ENCODE data around the gene PRDM2.

PRDM2 gene

GRCh38 chr1:13760921-13761320 is 60.9 kb downstream of the PRDM2 start:
- in situ Hi-C loops (cut with HindIII; ENCODE audit: low sequenced_read_pairs) = no loop called here
- H3K4me3 ChIP-seq (ENCODE audit: low read depth, low read length) = no peak overlapping the region
- TF ChIP-seq CTCF (IDR thresholded peaks at IDR 0.05; ENCODE audit: low read depth, low read length, missing control alignments) = no peak
- no peak for DNase-seq (ENCODE audit: low read depth)

- H3K4me3 ChIP-seq (ENCODE audit: low read depth, low read length) = no peak overlapping the region
- no peak for TF ChIP-seq CTCF (IDR thresholded peaks at IDR 0.05; ENCODE audit: low read depth, low read length, missing control alignments)
- in situ Hi-C loops (cut with HindIII; ENCODE audit: low sequenced_read_pairs) = no loop called here
- DNase-seq (ENCODE audit: low read depth) = no peak
Observed at GRCh38 chr1:13761883-13762282, 61.9 kb downstream of the PRDM2 start.

- TF ChIP-seq CTCF (IDR thresholded peaks at IDR 0.05; ENCODE audit: low read depth, low read length, missing control alignments) = no peak
- in situ Hi-C loops (cut with HindIII; ENCODE audit: low sequenced_read_pairs) = no loop called here
- no peak overlapping the region for H3K4me3 ChIP-seq (ENCODE audit: low read depth, low read length)
- no peak for DNase-seq (ENCODE audit: low read depth)
Observed at GRCh38 chr1:13762642-13763041, 62.7 kb downstream of the PRDM2 start.

- DNase-seq (ENCODE audit: low read depth) = no peak
- TF ChIP-seq CTCF (IDR thresholded peaks at IDR 0.05; ENCODE audit: low read depth, low read length, missing control alignments) = no peak
- no peak overlapping the region for H3K4me3 ChIP-seq (ENCODE audit: low read depth, low read length)
- in situ Hi-C loops (cut with HindIII; ENCODE audit: low sequenced_read_pairs) = no loop called here
Observed at GRCh38 chr1:13763222-13763621, 63.2 kb downstream of the PRDM2 start.

- no peak for TF ChIP-seq CTCF (IDR thresholded peaks at IDR 0.05; ENCODE audit: low read depth, low read length, missing control alignments)
- no peak overlapping the region for H3K4me3 ChIP-seq (ENCODE audit: low read depth, low read length)
- in situ Hi-C loops (cut with HindIII; ENCODE audit: low sequenced_read_pairs) = no loop called here
- no peak for DNase-seq (ENCODE audit: low read depth)
Observed at GRCh38 chr1:13763991-13764390, 64.0 kb downstream of the PRDM2 start.

- in situ Hi-C loops (cut with HindIII; ENCODE audit: low sequenced_read_pairs) = no loop called here
- no peak for TF ChIP-seq CTCF (IDR thresholded peaks at IDR 0.05; ENCODE audit: low read depth, low read length, missing control alignments)
- no peak overlapping the region for H3K4me3 ChIP-seq (ENCODE audit: low read depth, low read length)
- DNase-seq (ENCODE audit: low read depth) = peak; percentile 65
Observed at GRCh38 chr1:13764588-13765332, 64.8 kb downstream of the PRDM2 start.
